ENCODE results near the gene ORAI2. TPM values are rescaled to one million over a fixed set of nuclear protein-coding genes. Genes with fewer than 3 reads are reported as not detected.

ORAI2 gene
- total RNA-seq, 2 experiments from 2014 or later, result 149 to 230 TPM

DNA sequence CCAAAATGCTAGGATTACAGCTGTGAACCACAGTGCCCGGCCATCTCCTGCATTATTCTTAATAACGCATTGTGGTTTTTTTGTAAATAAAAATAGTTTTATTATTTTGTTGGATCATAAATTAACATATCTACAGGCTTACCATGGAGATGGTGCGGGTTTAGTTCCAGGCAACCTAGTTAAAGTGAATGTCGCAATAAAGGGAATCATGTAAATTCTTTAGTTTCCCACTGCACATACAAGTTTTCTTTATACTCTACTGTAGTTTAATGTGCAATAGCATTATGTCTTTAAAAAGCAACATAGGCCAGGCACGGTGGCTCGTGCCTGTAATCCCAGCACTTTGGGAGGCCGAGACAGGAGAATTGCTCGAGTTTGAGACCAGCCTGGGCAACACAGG lies 34.8 kb upstream of the ORAI2 start:
- peaks cover 22% of the 10 kb centered on the region for H3K79me2 ChIP-seq (ENCODE audit: insufficient read depth, low read depth, low read length)
- peaks cover 38% of the 10 kb centered on the region for H3K4me1 ChIP-seq (ENCODE audit: insufficient read depth, low read length, poor library complexity, severe bottlenecking)
- no TSS peak for BruUV-seq (replicated peaks)
- no peaks in the 10 kb centered on the region for H3K9me3 ChIP-seq (ENCODE audit: low read length)
- H4K20me1 ChIP-seq (ENCODE audit: insufficient read depth, low read length), result 0 out of 2 replicates have a peak, but pooled peaks cover 5% of the 10 kb centered on the region
- H3K4me3 ChIP-seq (ENCODE audit: low read depth, low read length, poor library complexity, severe bottlenecking), result no peak overlapping the region
- no peak overlapping the region for H2AFZ ChIP-seq (ENCODE audit: low read length)
- TF ChIP-seq, protein P1, sequence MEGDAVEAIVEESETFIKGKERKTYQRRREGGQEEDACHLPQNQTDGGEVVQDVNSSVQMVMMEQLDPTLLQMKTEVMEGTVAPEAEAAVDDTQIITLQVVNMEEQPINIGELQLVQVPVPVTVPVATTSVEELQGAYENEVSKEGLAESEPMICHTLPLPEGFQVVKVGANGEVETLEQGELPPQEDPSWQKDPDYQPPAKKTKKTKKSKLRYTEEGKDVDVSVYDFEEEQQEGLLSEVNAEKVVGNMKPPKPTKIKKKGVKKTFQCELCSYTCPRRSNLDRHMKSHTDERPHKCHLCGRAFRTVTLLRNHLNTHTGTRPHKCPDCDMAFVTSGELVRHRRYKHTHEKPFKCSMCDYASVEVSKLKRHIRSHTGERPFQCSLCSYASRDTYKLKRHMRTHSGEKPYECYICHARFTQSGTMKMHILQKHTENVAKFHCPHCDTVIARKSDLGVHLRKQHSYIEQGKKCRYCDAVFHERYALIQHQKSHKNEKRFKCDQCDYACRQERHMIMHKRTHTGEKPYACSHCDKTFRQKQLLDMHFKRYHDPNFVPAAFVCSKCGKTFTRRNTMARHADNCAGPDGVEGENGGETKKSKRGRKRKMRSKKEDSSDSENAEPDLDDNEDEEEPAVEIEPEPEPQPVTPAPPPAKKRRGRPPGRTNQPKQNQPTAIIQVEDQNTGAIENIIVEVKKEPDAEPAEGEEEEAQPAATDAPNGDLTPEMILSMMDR (conservative IDR thresholded peaks at IDR 0.05; ENCODE audit: low read length), result no peak
- no peak for TF ChIP-seq EZH2phosphoT487 (IDR thresholded peaks at IDR 0.05; ENCODE audit: borderline replicate concordance, low read depth, low read length)
- no peaks in the 10 kb centered on the region for H3K9me2 ChIP-seq (ENCODE audit: insufficient read depth, low read length)
- H3K36me3 ChIP-seq (ENCODE audit: insufficient read depth, low read length), result peaks cover 83% of the 10 kb centered on the region
- POLR2A ChIA-PET, result interaction anchor here (0.6 to 1.1 kb wide), 3 partner anchors 8 to 455 kb away, joined by 3 to 5 read pairs (median 4); no protein-coding TSS in a partner anchor
- H3K27ac ChIP-seq (ENCODE audit: low read depth, low read length, poor library complexity, severe bottlenecking), result no peak overlapping the region
- intact Hi-C loops (cut with micrococcal nuclease; ENCODE audit: unreplicated experiment), result loop anchor here (10.0 kb wide), 1 partner anchor 854 kb away; no protein-coding TSS in a partner anchor
- DNase-seq (ENCODE audit: low spot score), result no peak
- CTCF ChIA-PET (ENCODE audit: unreplicated experiment), result no interaction called here
- H3K4me2 ChIP-seq (ENCODE audit: low read length), result no peak overlapping the region

DNA sequence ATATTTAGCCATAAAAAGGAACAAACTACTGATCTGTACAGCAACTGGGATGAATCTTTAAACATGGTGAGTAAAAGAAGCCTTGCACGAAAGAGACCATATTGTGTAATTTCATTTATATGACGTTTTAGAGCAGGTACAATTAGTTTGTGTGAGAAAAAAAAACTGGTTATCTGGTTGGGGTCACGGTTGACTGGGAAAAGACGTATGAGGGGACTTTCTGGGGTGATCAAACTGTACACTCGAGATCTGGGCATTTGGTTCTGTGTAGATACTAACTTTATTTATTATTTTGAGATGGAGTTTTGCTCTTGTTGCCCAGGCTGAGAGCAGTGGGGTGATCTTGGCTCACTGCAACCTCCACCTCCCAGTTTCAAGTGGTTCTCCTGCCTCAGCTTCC lies 33.0 kb upstream of the ORAI2 start:
- Histone ChIP-seq H3K4me2 (ENCODE audit: low read length) (no peak overlapping the region), H3K36me3 (ENCODE audit: insufficient read depth, low read length) (peaks cover 84% of the 10 kb centered on the region), H4K20me1 (ENCODE audit: insufficient read depth, low read length) (0 out of 2 replicates have a peak, but pooled peaks cover 5% of the 10 kb centered on the region), H3K4me1 (ENCODE audit: insufficient read depth, low read length, poor library complexity, severe bottlenecking) (peaks cover 46% of the 10 kb centered on the region), H3K79me2 (ENCODE audit: insufficient read depth, low read depth, low read length) (peaks cover 22% of the 10 kb centered on the region), H3K27ac (ENCODE audit: low read depth, low read length, poor library complexity, severe bottlenecking) (no peak overlapping the region), H3K9me2 (ENCODE audit: insufficient read depth, low read length) (no peaks in the 10 kb centered on the region), H2AFZ (ENCODE audit: low read length) (no peak overlapping the region), H3K4me3 (ENCODE audit: low read depth, low read length, poor library complexity, severe bottlenecking) (no peak overlapping the region), H3K9me3 (ENCODE audit: low read length) (no peaks in the 10 kb centered on the region)
- CTCF ChIA-PET (ENCODE audit: unreplicated experiment), result no interaction called here
- intact Hi-C loops (cut with micrococcal nuclease; ENCODE audit: unreplicated experiment), result no loop called here
- POLR2A ChIA-PET, result no interaction called here
- no TSS peak for BruUV-seq (replicated peaks)
- no peak for TF ChIP-seq EZH2phosphoT487 (IDR thresholded peaks at IDR 0.05; ENCODE audit: borderline replicate concordance, low read depth, low read length)
- TF ChIP-seq, protein P1 (conservative IDR thresholded peaks at IDR 0.05; ENCODE audit: low read length), result no peak
- DNase-seq (ENCODE audit: low spot score), result no peak

DNA sequence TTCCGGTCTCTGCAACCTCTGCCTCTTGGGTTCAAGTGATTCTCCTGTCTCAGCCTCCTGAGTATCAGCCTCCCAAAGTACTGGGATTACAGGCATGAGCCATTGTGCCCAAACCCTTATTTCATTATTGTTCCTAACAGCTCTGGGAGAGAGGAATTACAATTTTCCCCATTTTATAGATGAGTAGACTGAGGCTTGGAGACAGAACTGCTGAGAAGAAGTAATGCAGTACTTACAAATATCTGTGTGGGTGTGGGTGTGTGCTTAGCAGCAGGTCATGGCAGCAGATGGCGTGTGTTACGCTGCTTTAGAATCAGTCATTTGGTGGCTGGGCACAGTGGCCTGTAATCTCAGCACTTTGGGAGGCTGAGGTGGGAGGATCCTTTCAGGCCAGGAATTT lies 29.8 kb upstream of the ORAI2 start:
- POLR2A ChIA-PET, result no interaction called here
- Histone ChIP-seq H3K79me2 (ENCODE audit: insufficient read depth, low read depth, low read length) (no peaks in the 10 kb centered on the region), H2AFZ (ENCODE audit: low read length) (no peak overlapping the region), H3K4me3 (ENCODE audit: low read depth, low read length, poor library complexity, severe bottlenecking) (no peak overlapping the region), H3K27ac (ENCODE audit: low read depth, low read length, poor library complexity, severe bottlenecking) (peak overlapping the region; percentile 62), H4K20me1 (ENCODE audit: insufficient read depth, low read length) (no peaks in the 10 kb centered on the region), H3K4me2 (ENCODE audit: low read length) (peak overlapping the region; percentile 27; the same call in 1 of the 2 replicates), H3K9me2 (ENCODE audit: insufficient read depth, low read length) (no peaks in the 10 kb centered on the region), H3K4me1 (ENCODE audit: insufficient read depth, low read length, poor library complexity, severe bottlenecking) (peaks cover 48% of the 10 kb centered on the region), H3K9me3 (ENCODE audit: low read length) (no peaks in the 10 kb centered on the region), H3K36me3 (ENCODE audit: insufficient read depth, low read length) (peaks cover 97% of the 10 kb centered on the region)
- CTCF ChIA-PET (ENCODE audit: unreplicated experiment), result interaction anchor here (1.1 kb wide), 1 partner anchor 64 kb away, joined by 3 read pairs; no protein-coding TSS in a partner anchor
- no TSS peak for BruUV-seq (replicated peaks)
- intact Hi-C loops (cut with micrococcal nuclease; ENCODE audit: unreplicated experiment), result no loop called here
- no peak for TF ChIP-seq EZH2phosphoT487 (IDR thresholded peaks at IDR 0.05; ENCODE audit: borderline replicate concordance, low read depth, low read length)
- TF ChIP-seq, protein P1 (conservative IDR thresholded peaks at IDR 0.05; ENCODE audit: low read length), result no peak
- DNase-seq (ENCODE audit: low spot score), result no peak

Measured in OCI-LY7 (cell line).